Measurements from ENCODE around the gene PALD1.

- TF ChIP-seq CTCF (IDR thresholded peaks at IDR 0.05) (no peak), POLR2A (IDR thresholded peaks at IDR 0.05) (no peak)
Measured at GRCh38 chr10:70528314-70528713, 49.7 kb downstream of the PALD1 start.

All from testis (tissue), 2 donors.